Measurements from ENCODE around the gene STAT3.

Gene STAT3

GRCh38 chr17:42338427-42338985 is 49.7 kb downstream of the STAT3 start:
- Histone ChIP-seq H3K4me3 (ENCODE audit: insufficient read depth, low read length, poor library complexity, severe bottlenecking) (no peak overlapping the region), H3K9me2 (replicated peaks; ENCODE audit: insufficient read depth, low read length) (no peaks in the 10 kb centered on the region), H3K36me3 (ENCODE audit: low read length) (no peaks in the 10 kb centered on the region), H3K79me2 (ENCODE audit: insufficient read depth, low read length) (no peaks in the 10 kb centered on the region), H3K27ac (ENCODE audit: low read depth, low read length) (no peak overlapping the region), H3K9ac (ENCODE audit: low read length) (no peak overlapping the region), H4K20me1 (ENCODE audit: low read depth, low read length) (no peaks in the 10 kb centered on the region), H3F3A (ENCODE audit: insufficient read depth) (no peaks in the 10 kb centered on the region), H3K9me3 (ENCODE audit: insufficient read depth, low read length) (no peaks in the 10 kb centered on the region), H3K27me3 (ENCODE audit: low read length) (no peaks in the 10 kb centered on the region), H3K4me2 (ENCODE audit: low read depth, low read length, poor library complexity, severe bottlenecking) (no peak overlapping the region), H2AFZ (ENCODE audit: low read depth, low read length, severe bottlenecking) (no peak overlapping the region)
- TF ChIP-seq EZH2phosphoT487 (conservative IDR thresholded peaks at IDR 0.05; ENCODE audit: low read length): no peak
- TF ChIP-seq CTCF (IDR thresholded peaks at IDR 0.05; ENCODE audit: insufficient read depth, low read length, poor library complexity, severe bottlenecking): no peak

- no peaks in the 10 kb centered on the region for H3K27me3 ChIP-seq (ENCODE audit: low read length)
- H3K4me3 ChIP-seq (ENCODE audit: insufficient read depth, low read length, poor library complexity, severe bottlenecking): no peak overlapping the region
- H3K36me3 ChIP-seq (ENCODE audit: low read length): no peaks in the 10 kb centered on the region
- H3K9me2 ChIP-seq (replicated peaks; ENCODE audit: insufficient read depth, low read length): no peaks in the 10 kb centered on the region
- H3K4me2 ChIP-seq (ENCODE audit: low read depth, low read length, poor library complexity, severe bottlenecking): no peak overlapping the region
- no peak overlapping the region for H3K27ac ChIP-seq (ENCODE audit: low read depth, low read length)
- TF ChIP-seq CTCF (IDR thresholded peaks at IDR 0.05; ENCODE audit: insufficient read depth, low read length, poor library complexity, severe bottlenecking) (no peak), EZH2phosphoT487 (conservative IDR thresholded peaks at IDR 0.05; ENCODE audit: low read length) (no peak)
- no peaks in the 10 kb centered on the region for H3K9me3 ChIP-seq (ENCODE audit: insufficient read depth, low read length)
- H3K79me2 ChIP-seq (ENCODE audit: insufficient read depth, low read length): no peaks in the 10 kb centered on the region
- H3K9ac ChIP-seq (ENCODE audit: low read length): no peak overlapping the region
- no peak overlapping the region for H2AFZ ChIP-seq (ENCODE audit: low read depth, low read length, severe bottlenecking)
- no peaks in the 10 kb centered on the region for H3F3A ChIP-seq (ENCODE audit: insufficient read depth)
- no peaks in the 10 kb centered on the region for H4K20me1 ChIP-seq (ENCODE audit: low read depth, low read length)
These were observed 50.8 kb downstream of the STAT3 start for GRCh38 chr17:42337442-42337841.

GRCh38 chr17:42334677-42335076 is 53.6 kb downstream of the STAT3 start:
- no peaks in the 10 kb centered on the region for H4K20me1 ChIP-seq (ENCODE audit: low read depth, low read length)
- no peaks in the 10 kb centered on the region for H3K9me3 ChIP-seq (ENCODE audit: insufficient read depth, low read length)
- no peak overlapping the region for H2AFZ ChIP-seq (ENCODE audit: low read depth, low read length, severe bottlenecking)
- H3K4me2 ChIP-seq (ENCODE audit: low read depth, low read length, poor library complexity, severe bottlenecking): no peak overlapping the region
- H3F3A ChIP-seq (ENCODE audit: insufficient read depth): no peaks in the 10 kb centered on the region
- H3K36me3 ChIP-seq (ENCODE audit: low read length): no peaks in the 10 kb centered on the region
- H3K4me3 ChIP-seq (ENCODE audit: insufficient read depth, low read length, poor library complexity, severe bottlenecking): no peak overlapping the region
- no peak overlapping the region for H3K9ac ChIP-seq (ENCODE audit: low read length)
- H3K9me2 ChIP-seq (replicated peaks; ENCODE audit: insufficient read depth, low read length): no peaks in the 10 kb centered on the region
- no peaks in the 10 kb centered on the region for H3K27me3 ChIP-seq (ENCODE audit: low read length)
- no peak for TF ChIP-seq EZH2phosphoT487 (conservative IDR thresholded peaks at IDR 0.05; ENCODE audit: low read length)
- TF ChIP-seq CTCF (IDR thresholded peaks at IDR 0.05; ENCODE audit: insufficient read depth, low read length, poor library complexity, severe bottlenecking): no peak
- no peaks in the 10 kb centered on the region for H3K79me2 ChIP-seq (ENCODE audit: insufficient read depth, low read length)
- H3K27ac ChIP-seq (ENCODE audit: low read depth, low read length): no peak overlapping the region

All from SU-DHL-6 (cell line).